NT2/D1 (cell line): Measurements from ENCODE around the gene SRPRA.
A peak's percentile ranks its signal among the peaks of the same experiment; 100 is the strongest.

ENCODE experiments used
- SUZ12 ChIP-seq: IDR thresholded peaks from 2 replicates; pipeline ENCODE4 v1.6.1; 2011; ENCODE audit not compliant: insufficient read length, insufficient read depth; ENCODE audit errors: extremely low read depth
- YY1 ChIP-seq: IDR thresholded peaks from 2 replicates; pipeline ENCODE4 v1.6.1; 2011; ENCODE audit not compliant: insufficient read length, insufficient read depth
- ZNF274 ChIP-seq: IDR thresholded peaks from 2 replicates; pipeline ENCODE4 v1.6.1; 2011; ENCODE audit warnings: mild to moderate bottlenecking, low read depth, low read length

- TF ChIP-seq YY1 (peak; percentile 56), ZNF274 (no peak), SUZ12 (no peak)
Measured at GRCh38 chr11:126303623-126304456, 35.1 kb upstream of the SRPRA start, which contains the start of gene DCPS.
